Measurements from ENCODE around the gene ROBO1. TPM values are rescaled to one million over a fixed set of nuclear protein-coding genes. Genes with fewer than 3 reads are reported as not detected.

ROBO1 gene
- total and polyA plus RNA-seq, 2 of the 8 experiments (the other 6 are each of a cell fraction or from before 2014, with no cell fraction given), result 51.4 to 91.0 TPM

DNA sequence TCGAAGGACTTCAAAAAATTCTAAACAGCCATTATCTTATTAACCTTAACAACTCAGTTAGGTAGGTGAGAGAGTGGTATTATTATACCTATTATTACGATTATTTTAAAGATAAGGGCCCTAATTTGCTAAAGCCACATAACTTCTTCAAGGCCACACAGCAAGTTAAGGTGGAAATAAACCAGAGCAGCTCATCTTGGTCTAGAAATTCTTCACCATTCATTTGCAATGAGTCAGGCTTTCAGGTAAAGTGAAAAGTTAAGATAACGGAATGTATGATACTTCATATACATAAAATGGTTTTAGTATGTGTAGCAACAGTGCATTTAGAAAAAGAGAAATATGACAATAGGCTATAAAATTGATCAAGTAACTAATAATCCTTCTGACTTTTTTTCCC is 920.2 kb downstream of the ROBO1 start:
- no peak overlapping the region for H3K23ac ChIP-seq (ENCODE audit: insufficient read length)
- H3K9me3 ChIP-seq (ENCODE audit: insufficient read depth in 2 of 2, low read depth in 1 of 2, low read length in 1 of 2), result no peaks in the 10 kb centered on the region
- no peak overlapping the region for H2BK15ac ChIP-seq (ENCODE audit: low read length)
- no peak for FAIRE-seq
- H3K79me1 ChIP-seq (ENCODE audit: low read depth, low read length), result no peaks in the 10 kb centered on the region
- no peak overlapping the region for H3K18ac ChIP-seq (ENCODE audit: extremely low read depth, low read length)
- no peak overlapping the region for H2AFZ ChIP-seq (ENCODE audit: low read length)
- H3K27ac ChIP-seq (ENCODE audit: low read depth, low read length), result no peak overlapping the region
- no peak overlapping the region for H2BK5ac ChIP-seq (ENCODE audit: low read depth, low read length)
- no peak overlapping the region for H3K56ac ChIP-seq (replicated peaks; ENCODE audit: insufficient read length, low read depth, low read length)
- H3K79me2 ChIP-seq (ENCODE audit: control insufficient read depth in 1 of 2, insufficient read depth in 2 of 2, low read length in 2 of 2), result peaks cover 0 to 4% of the 10 kb centered on the region in 2 experiments; a peak in 2 of 4 replicates
- no peak overlapping the region for H2BK120ac ChIP-seq (replicated peaks; ENCODE audit: low read depth, low read length)
- no peaks in the 10 kb centered on the region for H4K20me1 ChIP-seq (replicated peaks in 1 of 2; ENCODE audit: control insufficient read depth in 1 of 2, insufficient read depth in 2 of 2, low read length in 2 of 2)
- POLR2A ChIA-PET (ENCODE audit: partially characterized antibody), result no interaction called here
- H2BK20ac ChIP-seq (ENCODE audit: low read length), result no peak overlapping the region
- H4K91ac ChIP-seq (replicated peaks; ENCODE audit: insufficient read length, low read length), result no peak overlapping the region
- H3K36me3 ChIP-seq (ENCODE audit: control insufficient read depth in 2 of 4, insufficient read depth in 4 of 4, low read length in 3 of 4), result no peaks in the 10 kb centered on the region
- no peak overlapping the region for H3K9ac ChIP-seq (replicated peaks in 1 of 4; ENCODE audit: extremely low read depth in 1 of 4, low read depth in 3 of 4, low read length in 3 of 4)
- no peak overlapping the region for H4K5ac ChIP-seq (ENCODE audit: insufficient read length, low read depth, low read length)
- no peaks in the 10 kb centered on the region; the same call in 1 of the 2 replicates for H3K23me2 ChIP-seq (ENCODE audit: low read depth, low read length)
- no peak overlapping the region for H3K14ac ChIP-seq (ENCODE audit: insufficient read length)
- no peak overlapping the region for H3K4me3 ChIP-seq (ENCODE audit: extremely low read depth in 1 of 4, insufficient read depth in 2 of 4, low read depth in 3 of 4, low read length in 4 of 4)
- WGBS, 2 experiments (ENCODE audit: extremely low coverage in 1 of 2, insufficient coverage in 1 of 2, insufficient read length in 1 of 2, insufficient replicate concordance in 2 of 2, low coverage in 1 of 2, low lambda C conversion rate in 2 of 2, missing lambda C conversion rate in 1 of 2), result 89% methylated on average over 3 of the region's 3 CpGs; no CpG with 5 or more reads in 1 of the 2 experiments
- peaks cover 0 to 3% (median 0%) of the 10 kb centered on the region in 4 experiments; a peak in 1 of 7 replicates for H3K4me1 ChIP-seq (replicated peaks in 1 of 4; ENCODE audit: control insufficient read depth in 3 of 4, insufficient read depth in 4 of 4, low read length in 3 of 4)
- H3K4ac ChIP-seq (replicated peaks; ENCODE audit: insufficient read length, low read depth, low read length), result no peak overlapping the region
- no peaks in the 10 kb centered on the region for H3K27me3 ChIP-seq (replicated peaks in 1 of 4; ENCODE audit: control insufficient read depth in 3 of 4, extremely low read depth in 1 of 4, insufficient read depth in 3 of 4, low read length in 3 of 4)
- DNase-seq (ENCODE audit: low read depth in 1 of 2, low spot score in 2 of 2), result no peak
- no peak overlapping the region for H3K4me2 ChIP-seq (ENCODE audit: insufficient read depth in 1 of 2, low read depth in 2 of 2, low read length in 2 of 2)
- H2BK12ac ChIP-seq (ENCODE audit: low read depth, low read length), result no peak overlapping the region
- H4K8ac ChIP-seq (ENCODE audit: extremely low read depth, insufficient read depth, low read length), result no peak overlapping the region
- H2AK5ac ChIP-seq (ENCODE audit: low read depth, low read length), result no peak overlapping the region
- CTCF ChIA-PET (ENCODE audit: partially characterized antibody), result interaction anchor here (1.5 kb wide), 1 partner anchor 9 kb away, joined by 3 read pairs; no protein-coding TSS in a partner anchor
- no peak for TF ChIP-seq SP1 (IDR thresholded peaks at IDR 0.05; ENCODE audit: low read depth, low read length)
- TF ChIP-seq SAP30 (IDR thresholded peaks at IDR 0.05; ENCODE audit: insufficient read depth, insufficient replicate concordance, low read length), result no peak
- no peak for TF ChIP-seq YY1 (IDR thresholded peaks at IDR 0.05; ENCODE audit: low read depth, low read length)
- TF ChIP-seq, protein P1, sequence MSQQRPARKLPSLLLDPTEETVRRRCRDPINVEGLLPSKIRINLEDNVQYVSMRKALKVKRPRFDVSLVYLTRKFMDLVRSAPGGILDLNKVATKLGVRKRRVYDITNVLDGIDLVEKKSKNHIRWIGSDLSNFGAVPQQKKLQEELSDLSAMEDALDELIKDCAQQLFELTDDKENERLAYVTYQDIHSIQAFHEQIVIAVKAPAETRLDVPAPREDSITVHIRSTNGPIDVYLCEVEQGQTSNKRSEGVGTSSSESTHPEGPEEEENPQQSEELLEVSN (IDR thresholded peaks at IDR 0.05), result no peak
- TF ChIP-seq POLR2A (IDR thresholded peaks at IDR 0.05; ENCODE audit: control extremely low read depth in 1 of 2, low read depth in 2 of 2, low read length in 2 of 2), result no peak
- no peak for TF ChIP-seq RFX5 (IDR thresholded peaks at IDR 0.05; ENCODE audit: borderline replicate concordance, low read depth, low read length)
- no peak for TF ChIP-seq EZH2 (IDR thresholded peaks at IDR 0.05; ENCODE audit: low read depth, low read length, severe bottlenecking)
- TF ChIP-seq CEBPB (IDR thresholded peaks at IDR 0.05; ENCODE audit: low read depth, low read length), result no peak
- no peak for TF ChIP-seq TEAD4 (IDR thresholded peaks at IDR 0.05; ENCODE audit: low read depth, low read length)
- TF ChIP-seq EP300 (IDR thresholded peaks at IDR 0.05; ENCODE audit: borderline replicate concordance in 1 of 2, low read depth in 2 of 2, low read length in 2 of 2), result no peak
